Choroid plexus epithelial cell (primary cell): ENCODE measurements around the gene NTM.
A peak's percentile ranks its signal among the peaks of the same experiment; 100 is the strongest.

Source experiments
- DNase-seq: peaks from one replicate; pipeline ENCODE4 v3.0.0-alpha.2; 2010; ENCODE audit warnings: low read depth
- H3K4me3 ChIP-seq: 2 replicates; pipeline ENCODE4 v1.5.1; 2011; ENCODE audit warnings: low read depth, mild to moderate bottlenecking, control low read depth, low read length, moderate library complexity
- TF ChIP-seq, protein P1 (sequence below): conservative IDR thresholded peaks from 2 replicates; pipeline ENCODE4 v1.5.1; 2011; ENCODE audit warnings: low read depth, mild to moderate bottlenecking, control low read depth, inconsistent platforms, low read length, moderate library complexity

The NTM gene

DNA sequence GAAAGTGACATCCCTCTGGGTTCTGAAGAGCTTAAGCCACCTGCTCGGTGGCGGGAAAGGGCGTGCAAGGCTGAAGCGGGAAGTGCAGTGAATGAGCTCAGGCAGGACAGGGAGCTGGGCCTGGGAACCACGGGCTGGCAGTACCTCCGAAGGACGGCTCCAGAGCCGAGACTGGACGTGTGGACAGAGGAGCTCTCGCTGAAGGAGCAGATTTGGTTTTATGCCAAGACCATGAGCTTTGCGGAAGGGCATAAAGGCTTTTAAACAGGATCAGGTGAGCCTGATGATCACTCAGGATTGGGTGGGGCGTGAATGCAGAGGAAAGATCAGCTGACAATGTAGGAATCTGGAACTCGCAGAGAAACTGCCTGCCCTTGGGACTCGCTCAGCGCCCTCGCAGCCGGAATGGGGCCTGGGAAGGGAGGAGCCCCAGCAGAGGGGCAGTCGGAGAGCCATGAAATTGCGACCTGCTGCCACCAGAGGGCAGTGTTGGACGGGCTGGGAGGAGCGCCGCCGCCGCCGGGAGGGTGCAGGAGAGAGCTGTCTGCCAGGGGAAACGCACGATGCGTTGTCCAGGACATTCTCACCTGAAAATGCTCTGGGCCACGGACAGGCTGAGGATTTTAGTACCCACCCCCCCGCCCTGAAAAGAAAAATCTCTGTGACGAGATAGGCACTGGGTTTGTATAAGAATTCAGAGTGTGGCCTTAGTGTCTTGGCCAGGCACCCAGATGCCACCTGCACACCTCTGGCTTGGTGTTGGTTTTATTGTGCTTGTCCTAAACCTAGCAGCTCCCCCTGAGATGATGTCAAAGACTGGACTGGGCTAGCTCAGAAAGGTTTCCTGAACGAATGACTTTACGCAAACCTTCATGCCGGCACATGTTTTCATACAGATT lies 324.4 kb downstream of the NTM start:
- H3K4me3 ChIP-seq = peak overlapping the region; percentile 42
- peak; percentile 86 for DNase-seq
- TF ChIP-seq, protein P1, sequence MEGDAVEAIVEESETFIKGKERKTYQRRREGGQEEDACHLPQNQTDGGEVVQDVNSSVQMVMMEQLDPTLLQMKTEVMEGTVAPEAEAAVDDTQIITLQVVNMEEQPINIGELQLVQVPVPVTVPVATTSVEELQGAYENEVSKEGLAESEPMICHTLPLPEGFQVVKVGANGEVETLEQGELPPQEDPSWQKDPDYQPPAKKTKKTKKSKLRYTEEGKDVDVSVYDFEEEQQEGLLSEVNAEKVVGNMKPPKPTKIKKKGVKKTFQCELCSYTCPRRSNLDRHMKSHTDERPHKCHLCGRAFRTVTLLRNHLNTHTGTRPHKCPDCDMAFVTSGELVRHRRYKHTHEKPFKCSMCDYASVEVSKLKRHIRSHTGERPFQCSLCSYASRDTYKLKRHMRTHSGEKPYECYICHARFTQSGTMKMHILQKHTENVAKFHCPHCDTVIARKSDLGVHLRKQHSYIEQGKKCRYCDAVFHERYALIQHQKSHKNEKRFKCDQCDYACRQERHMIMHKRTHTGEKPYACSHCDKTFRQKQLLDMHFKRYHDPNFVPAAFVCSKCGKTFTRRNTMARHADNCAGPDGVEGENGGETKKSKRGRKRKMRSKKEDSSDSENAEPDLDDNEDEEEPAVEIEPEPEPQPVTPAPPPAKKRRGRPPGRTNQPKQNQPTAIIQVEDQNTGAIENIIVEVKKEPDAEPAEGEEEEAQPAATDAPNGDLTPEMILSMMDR = peak; percentile 93

DNA sequence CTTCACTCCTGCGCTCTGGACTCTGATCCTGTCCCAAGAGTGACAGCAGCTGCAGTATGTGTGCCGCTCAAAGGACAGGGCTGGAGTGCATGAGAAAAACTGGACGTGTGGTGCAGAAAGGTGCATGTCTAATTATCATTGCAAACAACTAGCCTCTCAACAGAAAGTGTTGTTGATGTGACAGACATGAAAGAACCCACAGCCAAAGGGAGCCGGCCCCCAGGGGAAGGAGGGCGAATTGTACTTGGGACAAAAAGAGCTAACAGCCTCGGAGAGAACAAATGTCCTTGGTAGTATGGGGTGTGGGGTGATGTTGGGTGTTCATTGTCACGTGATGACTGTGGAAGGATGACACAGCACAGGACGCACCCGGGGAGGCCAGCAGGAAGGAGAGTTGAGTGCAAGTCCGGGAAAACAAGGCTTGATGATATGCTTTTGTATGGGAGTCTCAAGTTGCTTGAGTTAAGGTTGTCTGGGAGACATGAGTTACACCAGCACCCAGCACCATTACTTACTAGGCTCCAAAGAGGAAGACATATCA lies 325.5 kb downstream of the NTM start:
- DNase-seq = peak; percentile 18
- no peak overlapping the region for H3K4me3 ChIP-seq
- TF ChIP-seq, protein P1 = no peak

DNA sequence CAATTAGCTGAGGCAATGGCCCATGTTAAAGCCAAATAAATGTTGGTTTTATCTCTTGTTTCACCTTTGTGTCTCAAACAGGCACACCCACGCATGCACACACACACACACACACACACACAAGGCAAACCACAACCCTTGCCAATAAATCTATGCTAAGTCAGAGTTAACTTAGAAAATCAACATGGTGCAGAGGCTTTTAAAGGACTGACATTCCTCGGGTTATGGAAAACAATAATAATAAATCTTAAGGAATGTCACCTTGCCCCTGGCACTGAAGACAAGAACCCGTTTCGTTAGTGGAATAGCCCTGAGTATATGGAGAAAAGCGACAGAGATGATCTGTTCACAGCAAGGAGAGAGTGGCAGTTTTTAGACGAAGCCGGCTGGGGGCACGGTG lies 326.3 kb downstream of the NTM start:
- DNase-seq = no peak
- TF ChIP-seq, protein P1 = no peak
- H3K4me3 ChIP-seq = no peak overlapping the region

DNA sequence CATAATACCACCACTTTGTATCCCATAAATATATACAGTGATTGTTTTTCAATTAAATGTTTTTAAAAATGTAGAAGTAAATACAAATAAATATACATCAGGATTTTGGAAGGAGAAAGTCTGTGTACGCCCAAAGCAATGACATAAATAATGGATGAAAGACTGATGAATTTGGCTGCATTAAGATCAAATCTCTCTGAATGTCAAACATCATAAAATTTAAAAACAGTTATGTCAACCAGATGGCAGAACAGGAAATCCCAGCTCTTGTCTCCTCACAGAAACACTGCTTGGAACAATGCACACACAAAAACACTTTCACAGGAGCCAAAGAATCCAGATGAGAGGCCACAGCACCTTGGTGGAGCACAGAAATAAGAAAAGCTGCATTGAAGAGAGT lies 332.9 kb downstream of the NTM start:
- DNase-seq = no peak
- TF ChIP-seq, protein P1 = no peak
- no peak overlapping the region for H3K4me3 ChIP-seq

DNA sequence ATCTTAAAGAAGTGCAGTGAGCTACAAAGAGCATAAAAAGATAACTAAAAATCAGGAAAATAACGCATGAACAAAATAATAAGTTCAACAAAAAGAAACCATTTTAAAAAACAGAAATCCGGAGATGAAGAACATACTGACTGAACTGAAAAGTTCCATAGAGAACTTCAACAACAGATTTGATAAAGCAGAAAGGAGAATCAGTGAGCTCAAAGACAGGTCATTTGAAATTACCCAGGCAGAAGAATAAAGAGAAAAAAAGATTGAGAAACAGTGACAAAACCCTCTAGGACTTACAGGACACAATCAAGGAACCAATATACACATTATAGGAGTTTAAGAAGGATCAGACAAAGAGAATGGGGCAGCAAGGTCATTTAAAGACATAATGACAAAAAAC lies 334.3 kb downstream of the NTM start:
- no peak for DNase-seq
- TF ChIP-seq, protein P1 = no peak
- no peak overlapping the region for H3K4me3 ChIP-seq

DNA sequence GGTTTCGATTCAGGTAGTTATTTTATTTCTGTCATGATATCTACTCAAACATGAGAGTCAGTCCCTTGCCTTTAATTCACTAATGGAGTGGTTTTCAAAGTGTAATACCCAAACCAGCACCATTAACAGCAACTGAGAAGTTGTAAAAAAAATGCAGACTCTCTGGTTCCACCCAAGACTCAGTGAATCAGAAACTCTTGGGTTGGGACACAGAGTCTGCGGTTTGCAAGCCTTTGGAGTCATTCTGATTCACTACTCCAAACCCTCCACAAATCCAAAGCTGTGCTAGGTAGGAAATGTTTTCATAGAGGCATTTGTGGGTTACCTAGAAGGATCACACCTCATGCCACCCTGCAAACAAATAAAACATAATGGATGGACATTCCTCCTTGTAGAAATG lies 340.1 kb downstream of the NTM start:
- no peak for DNase-seq
- TF ChIP-seq, protein P1 = no peak
- H3K4me3 ChIP-seq = no peak overlapping the region

DNA sequence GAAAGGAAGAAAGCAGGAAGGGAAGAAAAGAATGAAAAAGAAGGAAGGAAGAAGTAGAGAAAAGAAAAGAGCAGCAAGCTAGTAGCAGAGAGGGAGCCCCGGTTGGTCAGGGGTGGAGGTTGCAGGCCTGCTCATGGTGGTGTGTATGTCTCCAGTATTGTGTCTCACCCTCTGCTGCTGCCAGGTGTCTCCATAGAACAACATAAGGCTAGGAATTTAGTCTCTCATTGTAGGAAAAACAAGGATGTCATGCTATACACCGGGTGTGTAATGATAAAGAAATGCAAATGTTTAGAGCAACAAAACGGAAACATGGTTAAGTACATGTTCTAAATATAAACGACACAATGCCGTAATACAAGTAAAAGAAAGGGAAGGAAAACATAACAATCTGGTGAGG lies 342.5 kb downstream of the NTM start:
- H3K4me3 ChIP-seq = no peak overlapping the region
- DNase-seq = peak; percentile 25
- TF ChIP-seq, protein P1 = no peak
